HG03064 (cell line): Measurements from ENCODE around the gene COBLL1.
"Not testable (repeated sequence)": the region's sequence is repeated elsewhere in the genome, so short reads cannot be mapped to it uniquely, and the experiment has no call there.

Source experiments
- ATAC-seq: cut with Tn5 transposase; IDR thresholded peaks from one replicate; pipeline ENCODE4 v1.9.1; 2021; ENCODE audit warnings: low read depth; ENCODE audit not compliant: unreplicated experiment

The COBLL1 gene

DNA sequence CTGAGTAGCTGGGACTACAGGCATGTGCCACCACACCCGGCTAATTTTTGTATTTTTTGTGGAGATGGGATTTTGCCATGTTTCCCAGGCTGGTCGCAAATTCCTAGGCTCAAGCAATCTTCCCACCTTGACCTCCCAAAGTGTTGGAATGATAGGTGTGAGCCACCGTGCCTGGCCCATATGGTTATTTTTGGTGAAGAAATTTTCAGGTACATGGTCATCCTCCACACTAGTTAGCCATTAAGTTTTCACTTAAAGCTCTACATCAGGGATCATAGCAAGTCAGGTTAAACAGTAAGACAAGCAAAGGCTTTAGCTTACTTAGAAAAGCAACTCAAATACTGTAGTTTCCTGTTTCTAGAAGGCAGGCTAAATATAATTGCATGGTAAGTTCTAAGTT lies 116.1 kb downstream of the COBLL1 start:
- no peak for ATAC-seq

DNA sequence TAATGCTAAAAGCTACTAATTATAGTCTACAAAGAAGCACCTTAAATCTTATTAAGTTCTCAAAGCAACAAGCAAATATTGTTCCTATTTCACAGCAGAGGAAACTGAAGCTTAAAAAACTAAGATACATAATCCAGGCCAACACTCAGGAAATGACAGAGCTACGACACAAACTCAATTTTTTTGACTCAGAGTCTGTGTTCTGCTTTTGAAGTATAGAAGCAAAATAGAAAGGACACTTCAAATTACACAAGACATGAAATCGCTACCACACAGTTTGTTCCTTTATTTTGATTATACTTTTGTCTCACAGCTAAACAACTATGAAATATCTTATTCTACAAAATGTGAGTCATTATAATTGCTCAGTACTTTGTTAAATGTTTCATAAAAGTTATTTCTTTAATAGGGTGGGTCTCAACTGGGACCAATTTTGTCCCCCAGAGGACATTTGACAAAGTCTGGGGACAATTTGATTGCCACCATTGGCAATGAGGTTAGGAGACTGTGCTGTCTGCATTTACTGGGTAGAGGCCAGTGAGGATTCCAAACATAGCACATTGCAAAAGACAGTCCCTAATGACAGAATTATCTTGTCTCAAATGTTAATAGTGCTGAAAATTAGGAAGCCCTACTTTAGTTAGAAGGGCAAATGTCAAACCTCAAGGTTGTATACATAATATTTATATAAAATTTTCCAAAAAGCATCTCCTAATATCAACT lies 118.8 kb downstream of the COBLL1 start:
- no peak for ATAC-seq

DNA sequence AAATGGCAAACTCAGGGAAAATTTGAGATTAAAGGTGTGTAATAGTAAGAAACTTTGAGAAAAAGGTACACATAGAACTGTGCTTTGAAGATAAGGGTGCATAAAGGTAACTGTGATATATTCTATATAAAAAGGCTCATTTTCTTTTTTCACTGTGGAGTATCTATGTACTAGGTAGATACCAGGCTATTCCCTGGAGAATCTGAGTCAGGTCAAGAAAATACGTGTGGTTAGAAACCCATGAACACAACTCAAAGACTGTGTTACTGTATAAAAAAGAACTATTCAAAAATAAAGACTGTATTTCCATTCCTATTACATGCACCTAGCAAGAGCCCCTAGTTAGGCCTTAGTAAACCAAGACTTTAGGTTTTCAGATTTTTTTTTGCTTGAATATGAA lies 120.2 kb downstream of the COBLL1 start:
- ATAC-seq: no peak

DNA sequence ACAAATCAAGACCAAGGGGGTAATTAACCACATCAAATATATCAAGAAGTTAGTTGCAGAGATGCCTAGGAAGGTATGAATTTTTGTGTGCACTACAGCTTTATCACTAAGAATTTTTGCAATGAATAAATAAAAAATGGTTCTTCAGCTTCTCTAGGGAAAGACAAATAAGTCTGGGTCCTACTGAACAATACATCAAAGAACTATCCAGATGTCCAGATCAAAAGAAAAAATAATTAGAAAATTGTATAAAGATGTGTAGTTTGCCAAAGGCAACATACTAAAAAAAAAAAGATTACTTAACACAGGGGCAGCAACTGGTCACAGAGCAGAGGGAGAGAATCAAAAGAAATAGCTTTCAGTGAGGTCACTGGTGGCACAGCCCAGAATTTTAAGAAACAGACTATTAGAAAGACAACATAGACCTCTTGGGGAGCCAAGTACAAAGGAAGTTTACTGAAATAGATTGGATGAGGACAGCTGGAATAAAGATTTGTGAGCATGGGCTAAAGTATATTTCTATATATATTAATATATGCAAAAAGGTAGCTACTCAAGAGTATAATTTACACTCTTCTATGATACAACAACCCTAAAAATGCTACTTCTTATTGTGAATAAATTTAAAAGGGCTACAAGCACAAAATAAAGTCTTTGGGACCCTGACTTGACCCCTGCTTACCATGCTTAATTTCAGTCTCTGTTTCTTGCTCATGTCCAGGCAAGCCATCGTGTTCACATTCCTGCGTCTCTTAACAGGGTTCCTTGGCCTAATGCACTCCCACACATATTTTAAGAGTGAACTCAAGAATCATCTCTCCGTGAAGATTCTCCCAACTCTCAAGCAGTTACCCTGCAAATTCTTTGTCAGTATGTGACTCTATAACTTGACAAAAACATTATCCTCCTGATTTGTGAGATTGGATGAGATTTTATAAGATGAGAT lies 121.4 kb downstream of the COBLL1 start:
- no peak for ATAC-seq

DNA sequence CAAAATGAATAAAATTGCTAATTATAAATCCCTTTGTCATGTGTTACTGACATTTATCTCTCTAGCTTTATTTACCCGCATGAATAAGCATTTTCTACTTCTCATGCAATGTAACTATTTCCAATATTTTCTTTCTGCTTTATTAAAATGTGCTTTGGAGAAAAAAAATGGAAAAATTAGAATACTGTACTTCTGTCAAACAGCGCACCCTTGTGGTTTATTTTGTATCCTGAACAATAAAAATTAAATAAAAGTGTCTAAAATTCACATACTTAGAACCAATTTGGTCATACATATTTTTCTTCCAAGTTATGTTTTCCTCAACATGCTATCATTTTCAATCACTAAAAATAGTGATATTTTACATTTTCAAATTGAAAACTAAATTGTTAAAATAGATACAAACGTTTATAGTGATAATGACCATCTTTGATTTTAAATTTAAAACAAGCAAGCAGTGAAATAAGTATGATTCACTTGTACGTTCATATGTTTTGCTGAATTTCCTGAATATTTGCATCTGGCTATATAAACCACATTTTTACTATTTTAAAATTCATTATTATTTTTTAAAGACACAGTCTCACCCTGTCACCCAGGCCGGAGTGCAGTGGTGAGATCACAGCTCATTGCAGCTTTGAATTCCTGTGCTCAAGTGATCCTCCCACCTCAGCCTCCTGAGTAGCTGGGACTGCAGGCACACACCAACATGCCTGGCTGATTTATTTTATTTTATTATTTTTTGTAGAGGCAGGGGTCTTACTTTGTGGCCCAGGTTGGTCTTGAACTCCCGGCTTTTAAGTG lies 124.4 kb downstream of the COBLL1 start:
- ATAC-seq: no peak

DNA sequence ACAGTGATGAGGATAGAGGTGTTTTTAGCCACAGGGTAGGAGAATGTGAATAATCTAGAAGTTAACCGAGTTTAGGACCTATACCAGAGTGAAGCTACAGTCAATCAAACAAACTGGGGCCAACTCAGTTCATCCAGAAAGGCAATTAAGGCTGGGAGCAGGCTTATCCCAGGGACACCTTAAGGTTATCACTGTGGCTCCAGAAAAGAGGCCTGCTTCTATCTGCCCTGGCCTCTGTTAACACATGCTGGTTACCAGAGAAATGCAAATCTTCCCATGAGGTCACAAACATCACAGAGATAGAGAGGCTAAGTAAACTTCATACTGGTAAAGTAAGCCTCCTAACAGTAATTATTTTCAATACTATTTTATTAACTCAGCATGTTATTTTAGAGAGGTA lies 127.2 kb downstream of the COBLL1 start:
- no peak for ATAC-seq

DNA sequence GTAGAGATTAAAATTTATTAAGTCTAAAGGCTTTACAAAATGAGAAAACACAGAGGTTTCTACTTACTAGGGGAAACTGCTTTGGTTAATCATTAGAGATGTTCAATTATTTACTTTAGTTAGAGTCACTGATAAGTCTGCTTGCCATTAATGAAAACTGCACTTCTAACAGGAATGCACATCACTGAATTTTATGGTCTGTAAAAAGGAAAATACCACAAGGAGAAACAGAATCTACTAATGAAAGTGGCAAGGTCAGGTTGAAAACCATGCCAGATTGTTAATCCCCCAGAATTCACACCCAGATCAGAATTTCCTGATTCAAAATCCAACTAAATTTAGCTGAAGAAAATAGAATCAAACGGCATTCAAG lies 129.9 kb downstream of the COBLL1 start:
- no peak for ATAC-seq

DNA sequence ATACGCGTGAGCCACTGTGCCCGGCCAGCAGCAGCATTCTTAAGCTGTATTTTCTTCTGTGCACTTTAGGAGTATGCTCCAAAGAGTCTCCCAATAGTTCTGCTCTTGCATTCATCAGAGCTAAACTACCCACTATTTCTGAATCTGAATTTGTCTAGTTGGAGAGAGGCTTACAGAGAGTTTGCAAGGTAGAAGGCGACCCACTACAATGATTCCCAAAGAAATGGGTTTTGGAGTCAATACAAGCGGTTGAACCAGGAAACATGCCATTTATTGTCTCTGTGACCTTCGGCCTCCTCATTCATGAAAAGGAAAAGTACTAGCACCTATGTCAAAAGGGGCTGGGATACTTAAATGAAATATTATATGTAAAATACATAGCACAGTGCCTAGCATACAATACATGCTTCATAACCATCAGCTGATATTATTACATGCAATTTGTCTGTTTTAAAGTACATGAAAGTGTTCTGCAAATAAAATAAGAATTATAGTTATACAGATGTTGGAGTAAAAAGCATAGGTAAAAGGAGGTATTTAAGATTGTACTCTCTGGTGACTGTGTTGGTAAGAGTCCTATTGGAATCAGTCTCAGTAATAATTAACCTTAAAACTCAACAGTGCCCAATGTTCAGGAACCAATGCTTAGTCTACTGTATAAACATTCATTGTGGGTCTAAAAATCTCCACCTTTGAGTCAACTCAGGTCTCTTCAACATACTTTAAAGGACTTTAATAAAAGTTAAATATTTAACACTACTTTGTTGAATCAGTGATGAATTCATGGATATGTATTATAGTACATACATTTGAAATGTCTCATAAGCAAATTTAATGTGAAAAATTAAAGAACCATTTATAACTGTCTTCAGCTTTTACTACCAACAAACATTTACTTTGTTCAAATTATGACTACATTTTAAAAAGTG lies 130.5 kb downstream of the COBLL1 start:
- no peak for ATAC-seq

DNA sequence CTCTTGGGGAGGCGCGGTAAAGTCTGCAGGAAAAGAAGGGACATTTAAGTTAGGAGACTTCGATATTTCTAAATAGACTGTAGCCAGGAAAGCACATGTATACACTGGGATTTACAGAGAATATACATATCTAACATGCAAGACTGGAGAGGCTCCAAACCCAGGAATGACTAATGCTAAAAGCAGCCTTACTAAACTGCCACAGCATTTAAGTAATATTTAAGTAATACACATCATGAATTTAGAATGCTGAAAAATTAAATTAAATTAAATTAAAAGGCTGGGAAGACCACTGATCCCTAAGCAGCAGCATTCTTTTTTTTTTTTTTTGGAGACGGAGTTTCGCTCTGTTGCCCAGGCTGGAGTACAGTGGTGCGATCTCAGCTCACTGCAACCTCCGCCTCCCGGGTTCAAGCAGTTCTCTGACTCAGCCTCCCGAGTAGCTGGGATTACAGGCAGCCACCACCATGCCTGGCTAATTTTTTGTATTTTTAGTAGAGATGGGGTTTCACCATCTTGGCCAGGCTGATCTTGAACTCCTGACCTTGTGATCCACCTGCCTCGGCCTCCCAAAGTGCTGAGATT lies 131.3 kb downstream of the COBLL1 start:
- not testable (repeated sequence) for ATAC-seq

DNA sequence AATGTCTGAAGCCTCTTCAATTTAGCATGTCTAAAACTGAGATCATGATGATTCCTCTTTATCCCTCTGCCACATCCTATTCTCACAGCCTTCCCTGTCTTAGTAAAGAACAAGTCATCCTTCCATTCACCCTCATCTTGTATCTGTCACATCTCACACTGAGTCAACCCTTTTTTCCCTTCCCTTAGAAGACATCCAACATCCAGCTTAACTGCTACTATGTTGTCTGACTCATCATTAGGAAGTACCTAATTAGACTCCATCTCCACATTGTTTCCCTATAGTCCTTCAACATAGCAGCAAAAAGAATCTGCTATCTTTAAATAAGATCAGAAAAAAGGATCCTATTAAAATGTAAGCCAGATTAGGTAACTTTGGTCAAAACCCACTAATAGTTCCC lies 135.1 kb downstream of the COBLL1 start:
- ATAC-seq: no peak

DNA sequence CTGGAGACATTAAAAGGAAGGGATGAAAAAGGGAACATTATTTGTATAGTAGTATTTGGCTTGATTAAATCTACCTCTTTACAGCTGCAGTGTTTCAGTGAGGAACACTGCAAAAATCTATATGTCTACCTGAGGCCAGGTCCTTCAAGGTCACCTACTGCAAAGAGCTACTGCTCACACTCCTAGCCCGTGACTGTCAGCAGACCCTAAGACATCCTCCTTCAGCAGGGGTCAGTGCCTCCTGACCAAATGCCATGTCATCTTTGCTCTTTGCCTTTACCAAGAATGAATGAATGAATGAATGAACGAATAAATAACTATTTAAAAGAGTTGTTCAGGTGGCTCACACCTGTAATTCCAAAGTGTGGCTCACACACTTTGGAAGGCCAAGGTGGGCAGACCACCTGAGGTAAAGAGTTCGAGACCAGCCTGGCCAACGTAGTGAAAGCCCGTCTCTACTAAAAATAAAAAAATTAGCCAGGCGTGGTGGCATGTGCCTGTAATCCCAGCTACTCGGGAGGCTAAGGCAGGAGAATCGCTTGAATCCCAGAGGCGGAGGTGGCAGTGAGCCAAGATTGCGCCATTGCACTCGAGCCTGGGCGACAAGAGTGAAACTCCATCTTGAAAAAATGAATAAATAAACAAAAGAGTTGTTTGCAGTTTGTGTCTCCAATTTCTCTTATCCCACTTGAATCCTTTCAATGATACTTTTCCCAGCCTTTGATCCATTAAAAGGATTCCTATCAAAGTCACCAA lies 136.0 kb downstream of the COBLL1 start:
- ATAC-seq: no peak

DNA sequence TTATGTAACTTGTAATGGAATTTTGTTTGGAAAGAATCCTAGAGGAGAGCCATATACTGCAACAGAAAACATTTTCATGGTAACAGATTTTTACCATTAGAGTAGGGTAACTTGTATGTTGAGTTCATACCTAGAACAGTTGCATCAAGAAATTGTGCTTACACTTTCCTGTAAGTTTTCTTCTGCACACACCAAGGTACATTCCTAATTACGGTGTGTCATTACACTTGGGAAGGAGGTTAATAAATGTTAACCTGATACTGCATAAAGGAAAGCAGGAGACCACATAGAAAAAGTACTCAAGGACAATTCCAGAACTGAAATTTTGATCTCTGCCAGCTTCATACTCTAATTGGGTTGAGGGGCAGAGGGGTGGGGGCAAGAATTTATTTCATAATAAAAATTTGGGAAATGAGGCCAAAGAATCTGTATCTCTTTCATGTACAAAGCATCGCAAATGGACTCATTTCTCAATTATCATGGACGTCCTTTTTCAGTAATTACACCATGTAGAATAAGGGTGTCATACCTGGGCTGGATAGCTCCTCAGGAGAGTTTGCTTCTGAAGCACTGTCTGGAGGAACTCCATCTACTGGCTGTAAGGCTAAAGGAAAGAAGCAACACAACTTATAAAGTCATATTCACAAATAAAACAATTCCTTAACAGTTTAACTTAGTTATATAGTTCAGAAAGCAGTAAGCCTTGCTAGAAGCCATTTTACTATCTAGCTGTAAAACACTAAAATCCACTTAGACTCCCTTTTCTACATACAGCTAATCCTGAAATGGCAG lies 137.5 kb downstream of the COBLL1 start:
- ATAC-seq: no peak

DNA sequence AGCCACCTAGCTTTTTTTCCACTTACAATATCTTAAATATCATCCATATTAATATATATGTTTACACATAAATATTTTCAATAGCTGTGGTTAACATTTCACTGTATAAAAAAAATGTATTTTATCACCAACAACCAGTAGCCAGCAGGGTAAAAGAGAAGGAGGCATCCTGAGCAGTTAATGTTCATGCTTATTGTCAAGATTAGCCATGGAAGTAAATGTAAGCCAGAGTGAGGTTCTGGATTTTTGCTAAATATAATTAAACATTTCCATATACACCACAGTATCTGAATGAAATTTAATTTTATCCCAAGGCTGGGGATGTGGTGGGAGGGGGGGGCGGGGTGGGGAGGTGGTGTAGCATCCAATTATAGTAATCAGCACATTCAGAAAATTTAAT lies 140.1 kb downstream of the COBLL1 start:
- no peak for ATAC-seq

DNA sequence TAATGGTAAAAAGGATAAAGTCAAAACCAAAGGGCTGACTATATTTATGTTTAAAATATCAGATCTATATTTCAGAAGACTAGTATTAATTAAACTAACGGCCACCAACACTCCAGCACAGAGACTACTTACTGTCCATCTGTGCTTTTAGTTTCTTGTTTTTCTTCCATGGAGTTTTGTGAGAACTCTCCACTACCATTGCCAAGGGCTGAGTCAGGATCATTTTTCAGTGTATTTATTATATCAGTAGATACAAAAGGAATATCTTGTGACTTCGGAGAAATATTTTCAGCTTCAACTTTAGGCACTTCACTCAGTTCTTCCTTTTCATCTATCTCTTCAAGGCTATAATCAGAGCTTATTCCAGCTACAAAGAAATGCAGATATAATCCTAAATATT lies 141.2 kb downstream of the COBLL1 start:
- no peak for ATAC-seq

DNA sequence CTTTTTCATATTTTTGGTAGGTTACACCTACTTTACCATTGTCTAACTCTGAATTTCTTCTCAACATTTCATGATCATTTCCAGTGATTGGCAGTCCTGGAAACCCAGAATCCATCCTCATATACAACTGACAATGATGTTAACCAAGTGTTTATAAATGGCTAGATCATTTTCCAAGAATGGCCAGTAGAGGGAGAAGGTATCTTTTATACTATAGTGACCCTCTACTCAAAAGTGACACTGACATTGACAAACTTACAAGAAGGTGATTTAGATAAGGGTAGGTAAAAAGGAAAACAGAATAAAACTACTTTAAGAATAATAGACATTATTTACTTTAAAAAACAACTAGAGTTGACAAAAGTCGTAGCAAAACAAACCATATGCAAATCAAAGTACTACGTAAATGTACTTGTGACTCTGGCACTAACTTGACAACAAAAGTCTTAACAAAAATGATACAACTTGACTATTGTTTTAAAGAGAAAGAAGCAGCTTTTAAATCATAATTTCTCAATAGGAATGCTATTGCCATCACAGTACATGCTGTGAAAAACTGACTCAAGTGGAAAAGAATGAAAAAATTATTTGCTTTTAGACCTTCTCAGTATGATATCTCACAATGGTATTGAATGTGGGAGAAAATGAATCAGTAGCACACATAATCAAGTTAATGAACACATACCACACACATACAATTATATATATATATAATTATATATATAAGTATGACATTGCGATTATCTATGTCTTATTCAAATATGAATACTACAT lies 143.7 kb downstream of the COBLL1 start:
- no peak for ATAC-seq

DNA sequence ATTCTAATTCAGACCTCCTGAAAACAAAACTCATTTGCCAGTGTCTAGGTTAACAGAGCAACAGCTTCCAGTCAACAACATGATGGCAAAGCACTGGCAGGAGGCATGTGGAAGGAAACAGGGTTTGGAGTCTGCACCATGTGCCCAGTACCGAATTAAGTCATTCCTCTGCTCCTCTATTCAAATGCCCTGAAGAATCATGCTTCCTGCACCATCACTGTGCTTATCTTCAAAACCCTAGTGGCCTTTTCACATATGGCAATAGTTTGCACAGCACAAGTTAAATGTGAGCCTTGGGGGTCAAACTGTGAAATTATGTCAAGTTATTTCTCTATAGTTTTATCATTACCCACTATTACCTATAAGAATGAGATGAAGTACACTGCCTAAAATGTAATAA lies 145.0 kb downstream of the COBLL1 start:
- ATAC-seq: no peak

DNA sequence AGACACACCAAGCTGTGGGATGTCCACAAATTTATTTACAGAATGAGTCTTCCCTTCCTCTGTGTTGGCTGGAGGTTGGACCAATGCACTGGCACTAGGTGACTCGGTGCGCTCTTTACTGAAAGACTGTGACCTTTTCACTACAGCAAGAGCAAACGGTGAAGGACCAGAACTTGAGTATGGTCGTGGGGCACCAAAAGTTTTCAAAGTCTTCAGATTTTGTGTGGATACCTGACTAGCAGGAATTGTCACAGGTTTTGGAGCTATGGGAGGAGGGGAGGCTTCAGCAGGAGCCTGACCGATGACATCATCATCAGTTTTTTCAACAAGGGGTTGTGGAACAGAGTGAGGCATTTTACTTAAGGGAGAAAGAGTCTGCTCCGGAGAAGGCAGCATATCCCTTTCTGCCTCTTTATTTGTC lies 147.3 kb downstream of the COBLL1 start:
- no peak for ATAC-seq
